ENCODE results near the gene TGFBR2. TPM values are rescaled to one million over a fixed set of nuclear protein-coding genes. Genes with fewer than 3 reads are reported as not detected.

TGFBR2 gene
- total and polyA plus RNA-seq, 4 donors, result 13.9 to 61.2 (median 33.7) TPM

DNA sequence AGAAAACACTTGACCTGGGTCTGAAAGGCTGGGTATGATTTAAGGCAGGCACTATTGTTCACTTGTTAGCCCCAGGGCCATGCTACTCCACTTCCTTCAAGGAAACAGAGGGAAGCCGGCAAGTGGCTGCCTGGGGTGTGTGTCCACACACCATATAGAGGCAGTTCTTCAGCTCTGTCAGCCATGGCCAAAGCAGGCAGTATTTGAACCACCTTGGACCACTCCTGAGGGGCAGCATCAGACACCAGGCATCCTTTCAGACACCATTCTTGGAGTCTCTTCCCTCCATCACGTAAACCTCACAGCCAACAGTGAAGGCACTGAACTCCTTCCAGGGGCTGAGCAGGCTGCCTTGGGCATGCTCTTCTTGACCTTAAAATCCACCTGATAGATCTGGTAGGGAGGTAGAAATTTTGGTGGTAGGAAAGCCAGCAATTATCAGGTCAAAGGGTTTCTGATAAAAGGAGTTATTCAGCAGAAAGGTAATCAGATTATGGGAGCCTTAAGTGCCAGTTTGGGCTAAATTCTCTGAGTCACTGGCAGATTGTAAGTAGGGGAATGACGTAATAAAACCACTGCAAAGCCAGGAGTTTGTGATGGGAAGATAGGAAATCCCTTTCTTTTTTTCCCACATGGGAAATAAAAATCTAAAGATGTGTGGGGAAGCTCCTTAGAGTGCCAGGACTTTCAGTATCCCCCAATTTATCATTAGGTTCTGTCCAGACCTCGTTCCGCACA is 20.2 kb downstream of the TGFBR2 start:
- no peak for TF ChIP-seq YY1 (IDR thresholded peaks at IDR 0.05)
- TF ChIP-seq FOXA2 (IDR thresholded peaks at IDR 0.05), result no peak
- no peak for TF ChIP-seq GABPA (IDR thresholded peaks at IDR 0.05 in 1 of 2, conservative IDR thresholded peaks at IDR 0.05 in 1 of 2)
- no peak for TF ChIP-seq MAX (IDR thresholded peaks at IDR 0.05)
- TF ChIP-seq RAD21 (IDR thresholded peaks at IDR 0.05), result no peak
- TF ChIP-seq HNF4G (IDR thresholded peaks at IDR 0.05), result no peak
- TF ChIP-seq JUND (IDR thresholded peaks at IDR 0.05), result no peak
- TF ChIP-seq ZBTB33 (IDR thresholded peaks at IDR 0.05), result no peak
- TF ChIP-seq EGR1 (IDR thresholded peaks at IDR 0.05; ENCODE audit: low read depth in 2 of 2), result no peak
- TF ChIP-seq NR2F2 (IDR thresholded peaks at IDR 0.05), result no peak
- TF ChIP-seq FOXA1 (IDR thresholded peaks at IDR 0.05), result no peak
- TF ChIP-seq RXRA (IDR thresholded peaks at IDR 0.05), result no peak
- no peak for TF ChIP-seq ATF3 (IDR thresholded peaks at IDR 0.05)
- TF ChIP-seq, protein P1, sequence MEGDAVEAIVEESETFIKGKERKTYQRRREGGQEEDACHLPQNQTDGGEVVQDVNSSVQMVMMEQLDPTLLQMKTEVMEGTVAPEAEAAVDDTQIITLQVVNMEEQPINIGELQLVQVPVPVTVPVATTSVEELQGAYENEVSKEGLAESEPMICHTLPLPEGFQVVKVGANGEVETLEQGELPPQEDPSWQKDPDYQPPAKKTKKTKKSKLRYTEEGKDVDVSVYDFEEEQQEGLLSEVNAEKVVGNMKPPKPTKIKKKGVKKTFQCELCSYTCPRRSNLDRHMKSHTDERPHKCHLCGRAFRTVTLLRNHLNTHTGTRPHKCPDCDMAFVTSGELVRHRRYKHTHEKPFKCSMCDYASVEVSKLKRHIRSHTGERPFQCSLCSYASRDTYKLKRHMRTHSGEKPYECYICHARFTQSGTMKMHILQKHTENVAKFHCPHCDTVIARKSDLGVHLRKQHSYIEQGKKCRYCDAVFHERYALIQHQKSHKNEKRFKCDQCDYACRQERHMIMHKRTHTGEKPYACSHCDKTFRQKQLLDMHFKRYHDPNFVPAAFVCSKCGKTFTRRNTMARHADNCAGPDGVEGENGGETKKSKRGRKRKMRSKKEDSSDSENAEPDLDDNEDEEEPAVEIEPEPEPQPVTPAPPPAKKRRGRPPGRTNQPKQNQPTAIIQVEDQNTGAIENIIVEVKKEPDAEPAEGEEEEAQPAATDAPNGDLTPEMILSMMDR (IDR thresholded peaks at IDR 0.05; ENCODE audit: low read depth, low read length, missing input control), result no peak
- no peak for TF ChIP-seq HNF4A (conservative IDR thresholded peaks at IDR 0.05)
- Histone ChIP-seq H3K36me3 (ENCODE audit: control insufficient read depth in 4 of 4, insufficient read depth in 3 of 4, low read depth in 1 of 4, low read length in 3 of 4) (no peaks in the 10 kb centered on the region), H3K9me3 (ENCODE audit: control insufficient read depth in 4 of 4, low read length in 3 of 4) (no peaks in the 10 kb centered on the region), H3K27me3 (ENCODE audit: control insufficient read depth in 4 of 4, insufficient read depth in 4 of 4, low read length in 3 of 4) (no peaks in the 10 kb centered on the region), H3K9ac (ENCODE audit: low read depth in 1 of 2, low read length in 2 of 2) (no peak overlapping the region), H3K4me1 (ENCODE audit: control insufficient read depth in 4 of 4, insufficient read depth in 4 of 4, low read length in 3 of 4) (peaks cover 12 to 47% (median 25%) of the 10 kb centered on the region in 4 donors), H3K4me3 (ENCODE audit: low read depth in 1 of 3, low read length in 3 of 3) (no peak overlapping the region), H3K27ac (ENCODE audit: low read depth in 1 of 2, low read length in 2 of 2) (peak overlapping the region; percentile 70 to 76)
- WGBS, result 80% methylated on average over 5 of the region's 5 CpGs
- DNase-seq (ENCODE audit: low spot score), result no peak

GRCh38 chr3:30628205-30628900 is 22.0 kb downstream of the TGFBR2 start:
- H3K4me1 ChIP-seq (ENCODE audit: control insufficient read depth in 4 of 4, insufficient read depth in 4 of 4, low read length in 3 of 4), result peaks cover 14 to 50% (median 29%) of the 10 kb centered on the region in 4 donors
- WGBS, result 85% methylated on average over 4 of the region's 4 CpGs
- TF ChIP-seq HNF4A (conservative IDR thresholded peaks at IDR 0.05) (no peak), JUND (IDR thresholded peaks at IDR 0.05) (no peak), NR2F2 (IDR thresholded peaks at IDR 0.05) (no peak), YY1 (IDR thresholded peaks at IDR 0.05) (no peak), ATF3 (IDR thresholded peaks at IDR 0.05) (no peak), FOXA2 (IDR thresholded peaks at IDR 0.05) (no peak), EGR1 (IDR thresholded peaks at IDR 0.05; ENCODE audit: low read depth in 2 of 2) (no peak), RXRA (IDR thresholded peaks at IDR 0.05) (no peak), SP1 (IDR thresholded peaks at IDR 0.05) (no peak), MAX (IDR thresholded peaks at IDR 0.05) (no peak), GABPA (IDR thresholded peaks at IDR 0.05 in 1 of 2, conservative IDR thresholded peaks at IDR 0.05 in 1 of 2) (no peak), RAD21 (IDR thresholded peaks at IDR 0.05) (no peak), TAF1 (conservative IDR thresholded peaks at IDR 0.05) (no peak), HNF4G (IDR thresholded peaks at IDR 0.05) (no peak), FOXA1 (IDR thresholded peaks at IDR 0.05) (no peak), ZBTB33 (IDR thresholded peaks at IDR 0.05) (no peak)
- TF ChIP-seq, protein P1 (IDR thresholded peaks at IDR 0.05; ENCODE audit: low read depth, low read length, missing input control), result no peak

More at GRCh38 chr3:30628205-30628900, 22.0 kb downstream of the TGFBR2 start:
- Histone ChIP-seq H3K36me3 (ENCODE audit: control insufficient read depth in 4 of 4, insufficient read depth in 3 of 4, low read depth in 1 of 4, low read length in 3 of 4) (no peaks in the 10 kb centered on the region), H3K27me3 (ENCODE audit: control insufficient read depth in 4 of 4, insufficient read depth in 4 of 4, low read length in 3 of 4) (no peaks in the 10 kb centered on the region), H3K9me3 (ENCODE audit: control insufficient read depth in 4 of 4, low read length in 3 of 4) (no peaks in the 10 kb centered on the region), H3K9ac (ENCODE audit: low read depth in 1 of 2, low read length in 2 of 2) (peak overlapping the region in 1 of 2 donors; percentile 25), H3K4me3 (ENCODE audit: low read depth in 1 of 3, low read length in 3 of 3) (no peak overlapping the region), H3K27ac (ENCODE audit: low read depth in 1 of 2, low read length in 2 of 2) (peak overlapping the region in 1 of 2 donors; percentile 17)
- no peak for DNase-seq (ENCODE audit: low spot score)
